ENCODE data around the gene EDC3.

Gene EDC3

DNA sequence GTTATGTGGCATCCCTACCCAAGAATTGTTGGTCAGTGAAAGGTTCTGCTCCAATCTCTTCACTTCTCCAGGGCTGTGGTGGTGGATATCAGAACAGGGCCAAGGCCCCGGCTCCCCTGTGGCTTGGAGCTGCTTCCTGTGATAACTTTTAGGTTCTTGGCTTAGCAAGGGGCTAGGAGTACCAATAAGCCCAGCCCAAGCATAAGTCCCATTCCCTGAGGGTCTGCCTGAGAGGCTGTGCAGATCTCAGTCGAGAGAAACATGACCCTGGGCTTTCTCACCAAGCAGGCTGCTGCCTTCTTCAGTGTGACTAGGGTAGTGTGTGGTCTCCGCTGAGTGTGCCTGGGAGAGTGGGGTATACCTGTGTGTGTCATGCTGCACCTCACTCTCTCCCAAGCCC is 73.1 kb downstream of the EDC3 start:
- no peak overlapping the region for H3K4me3 ChIP-seq (ENCODE audit: low read depth, low read length)
- TF ChIP-seq, protein P1, sequence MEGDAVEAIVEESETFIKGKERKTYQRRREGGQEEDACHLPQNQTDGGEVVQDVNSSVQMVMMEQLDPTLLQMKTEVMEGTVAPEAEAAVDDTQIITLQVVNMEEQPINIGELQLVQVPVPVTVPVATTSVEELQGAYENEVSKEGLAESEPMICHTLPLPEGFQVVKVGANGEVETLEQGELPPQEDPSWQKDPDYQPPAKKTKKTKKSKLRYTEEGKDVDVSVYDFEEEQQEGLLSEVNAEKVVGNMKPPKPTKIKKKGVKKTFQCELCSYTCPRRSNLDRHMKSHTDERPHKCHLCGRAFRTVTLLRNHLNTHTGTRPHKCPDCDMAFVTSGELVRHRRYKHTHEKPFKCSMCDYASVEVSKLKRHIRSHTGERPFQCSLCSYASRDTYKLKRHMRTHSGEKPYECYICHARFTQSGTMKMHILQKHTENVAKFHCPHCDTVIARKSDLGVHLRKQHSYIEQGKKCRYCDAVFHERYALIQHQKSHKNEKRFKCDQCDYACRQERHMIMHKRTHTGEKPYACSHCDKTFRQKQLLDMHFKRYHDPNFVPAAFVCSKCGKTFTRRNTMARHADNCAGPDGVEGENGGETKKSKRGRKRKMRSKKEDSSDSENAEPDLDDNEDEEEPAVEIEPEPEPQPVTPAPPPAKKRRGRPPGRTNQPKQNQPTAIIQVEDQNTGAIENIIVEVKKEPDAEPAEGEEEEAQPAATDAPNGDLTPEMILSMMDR (IDR thresholded peaks at IDR 0.05; ENCODE audit: low read depth, low read length, missing control alignments), result no peak
- no peak for DNase-seq (ENCODE audit: low read depth)
- in situ Hi-C loops (cut with HindIII; ENCODE audit: low sequenced_read_pairs), result no loop called here

DNA sequence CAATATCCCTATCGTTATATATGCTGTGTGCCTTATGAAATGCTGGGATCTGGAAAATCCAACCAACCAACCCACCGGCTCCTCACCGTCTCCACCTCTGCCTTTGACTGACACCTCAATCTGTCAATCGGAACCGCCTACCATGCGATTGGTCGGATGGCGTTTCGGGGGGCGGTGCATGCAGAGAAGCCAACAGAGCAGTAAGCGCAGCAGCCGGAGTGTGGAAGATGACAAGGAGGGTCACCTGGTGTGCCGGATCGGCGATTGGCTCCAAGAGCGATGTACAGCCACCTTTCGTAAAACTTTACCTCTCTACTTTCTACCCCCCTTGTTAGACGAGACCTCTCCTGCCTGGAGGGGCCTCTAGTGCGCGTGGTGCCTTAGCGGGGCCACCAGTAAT is 73.9 kb downstream of the EDC3 start:
- TF ChIP-seq, protein P1 (IDR thresholded peaks at IDR 0.05; ENCODE audit: low read depth, low read length, missing control alignments), result no peak
- DNase-seq (ENCODE audit: low read depth), result no peak
- H3K4me3 ChIP-seq (ENCODE audit: low read depth, low read length), result no peak overlapping the region
- in situ Hi-C loops (cut with HindIII; ENCODE audit: low sequenced_read_pairs), result no loop called here

DNA sequence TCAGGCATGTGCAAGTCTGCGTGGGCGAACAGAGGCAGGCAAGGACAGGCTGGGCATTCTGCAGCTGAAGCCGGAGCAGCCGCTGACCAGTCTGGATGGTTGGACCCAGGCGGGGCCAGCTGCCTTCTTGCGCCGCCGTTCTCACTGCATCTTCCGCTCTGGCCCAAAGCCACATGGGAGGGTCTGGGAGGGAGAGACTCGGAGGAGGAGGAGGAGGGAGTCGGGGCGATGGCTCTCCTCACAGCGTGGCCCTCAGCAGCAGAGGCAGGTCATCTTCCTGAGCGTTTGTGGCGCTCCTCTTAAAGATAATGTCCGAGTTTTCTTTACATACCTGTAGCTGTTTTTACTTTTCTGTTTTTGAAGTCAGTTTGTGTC is 74.3 kb downstream of the EDC3 start:
- H3K4me3 ChIP-seq (ENCODE audit: low read depth, low read length), result no peak overlapping the region
- TF ChIP-seq, protein P1 (IDR thresholded peaks at IDR 0.05; ENCODE audit: low read depth, low read length, missing control alignments), result no peak
- no peak for DNase-seq (ENCODE audit: low read depth)
- in situ Hi-C loops (cut with HindIII; ENCODE audit: low sequenced_read_pairs), result no loop called here

DNA sequence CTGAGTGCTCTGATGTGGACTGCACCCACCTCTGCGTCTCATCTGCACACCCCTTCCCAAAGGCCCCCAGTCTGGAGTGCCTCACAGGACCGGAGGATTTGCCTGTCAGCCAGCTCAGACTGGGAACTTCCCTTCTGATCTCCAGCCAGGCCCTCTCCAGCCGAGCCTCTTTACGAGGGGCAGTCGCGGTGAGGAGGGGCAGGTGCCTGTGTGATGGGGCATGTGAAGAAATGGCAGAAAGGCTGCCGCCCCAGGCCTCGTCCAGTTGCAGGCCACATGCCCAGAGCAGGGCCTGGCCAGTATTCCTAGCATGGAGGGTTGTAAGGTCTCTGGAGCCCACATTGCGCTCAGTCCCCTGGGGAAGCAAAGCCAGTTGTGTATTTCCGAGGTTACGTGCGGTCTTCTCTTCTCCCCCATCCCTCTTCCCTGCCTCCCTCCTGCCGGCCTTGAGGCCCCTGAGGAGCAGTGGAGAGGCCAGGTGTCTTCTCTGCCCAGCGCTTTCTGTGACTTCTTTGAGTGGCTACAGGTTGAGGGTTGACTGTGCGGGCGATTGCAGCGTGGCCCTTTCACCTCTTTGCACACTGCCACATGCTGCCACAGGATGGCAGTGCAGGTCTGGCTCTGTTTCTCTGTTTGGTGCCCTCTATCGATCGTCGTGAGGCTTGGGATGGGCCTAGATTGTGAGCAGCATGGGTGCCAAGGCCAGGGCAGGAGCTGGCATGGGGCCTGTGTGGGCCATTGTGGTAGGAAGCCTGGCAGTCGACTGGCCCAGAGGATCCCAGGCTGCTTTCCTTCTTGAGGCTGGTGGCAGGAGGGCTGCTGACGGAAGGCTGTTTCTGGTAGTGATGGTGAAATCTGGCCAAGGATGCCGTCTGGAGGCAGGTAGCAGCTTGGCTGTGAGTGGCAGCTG is 74.9 kb downstream of the EDC3 start:
- no peak for DNase-seq (ENCODE audit: low read depth)
- TF ChIP-seq, protein P1 (IDR thresholded peaks at IDR 0.05; ENCODE audit: low read depth, low read length, missing control alignments), result peak; percentile 98
- in situ Hi-C loops (cut with HindIII; ENCODE audit: low sequenced_read_pairs), result no loop called here
- H3K4me3 ChIP-seq (ENCODE audit: low read depth, low read length), result no peak overlapping the region

DNA sequence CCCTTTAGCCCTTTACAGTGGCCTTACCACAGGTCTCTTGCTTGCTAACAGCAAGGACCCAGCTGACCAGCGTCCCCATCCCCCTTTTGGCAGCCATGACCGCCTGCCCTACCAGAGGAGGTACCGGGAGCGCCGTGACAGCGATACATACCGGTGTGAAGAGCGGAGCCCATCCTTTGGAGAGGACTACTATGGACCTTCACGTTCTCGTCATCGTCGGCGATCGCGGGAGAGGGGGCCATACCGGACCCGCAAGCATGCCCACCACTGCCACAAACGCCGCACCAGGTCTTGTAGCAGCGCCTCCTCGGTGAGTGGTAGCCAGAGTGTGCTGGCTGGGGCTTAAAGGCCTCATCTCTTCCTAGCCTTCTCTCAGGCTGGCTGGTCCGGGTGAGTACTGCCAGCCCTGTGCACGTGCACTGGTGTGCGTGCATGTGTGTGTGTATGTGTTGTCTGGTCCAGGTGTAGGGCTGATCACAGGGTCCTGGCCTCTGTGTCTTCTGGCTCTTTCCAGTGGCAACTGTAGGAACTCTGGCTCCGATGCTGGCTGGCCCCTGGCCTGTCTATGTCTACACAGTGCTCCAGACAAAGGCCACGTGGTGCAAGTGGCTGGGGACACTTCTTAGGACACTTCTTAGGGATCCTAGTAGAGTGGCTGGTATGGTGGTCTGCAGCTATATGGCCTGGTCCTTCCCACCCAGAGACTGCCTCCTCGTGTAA is 75.7 kb downstream of the EDC3 start:
- TF ChIP-seq, protein P1 (IDR thresholded peaks at IDR 0.05; ENCODE audit: low read depth, low read length, missing control alignments), result no peak
- DNase-seq (ENCODE audit: low read depth), result no peak
- no peak overlapping the region for H3K4me3 ChIP-seq (ENCODE audit: low read depth, low read length)
- in situ Hi-C loops (cut with HindIII; ENCODE audit: low sequenced_read_pairs), result no loop called here

DNA sequence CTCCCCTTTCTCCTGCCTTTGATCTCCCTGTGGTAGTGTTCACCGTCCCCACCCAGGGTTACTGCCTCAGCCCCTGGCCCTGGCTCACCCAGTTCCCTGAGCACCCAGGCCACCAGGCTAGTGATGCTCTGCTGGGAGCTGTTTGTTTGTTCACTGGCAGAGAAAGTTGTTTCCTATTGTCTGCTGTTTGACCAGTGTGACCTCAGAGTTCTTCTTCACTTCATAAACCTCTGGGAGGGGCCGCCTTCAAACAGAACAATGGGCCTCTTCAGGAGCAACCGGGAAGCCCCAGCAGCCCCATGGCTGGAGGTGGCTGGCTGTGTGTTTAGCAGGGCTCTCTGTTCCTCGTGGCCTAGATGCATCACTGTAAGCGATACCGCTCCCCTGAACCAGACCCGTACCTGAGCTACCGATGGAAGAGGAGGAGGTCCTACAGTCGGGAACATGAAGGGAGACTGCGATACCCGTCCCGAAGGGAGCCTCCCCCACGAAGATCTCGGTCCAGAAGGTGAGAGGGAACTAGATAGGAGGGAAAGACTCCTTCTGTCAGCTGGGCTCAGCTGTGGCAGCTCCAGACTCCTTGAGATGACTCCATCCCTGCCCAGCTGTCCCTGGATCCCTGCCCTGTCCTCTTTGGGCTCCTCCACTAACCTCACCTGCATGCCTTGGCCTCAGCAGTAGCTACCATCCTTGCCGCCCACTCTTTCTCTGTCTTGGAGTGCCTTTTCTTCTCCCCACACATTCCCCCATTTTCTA is 76.8 kb downstream of the EDC3 start:
- no peak for DNase-seq (ENCODE audit: low read depth)
- in situ Hi-C loops (cut with HindIII; ENCODE audit: low sequenced_read_pairs), result no loop called here
- TF ChIP-seq, protein P1 (IDR thresholded peaks at IDR 0.05; ENCODE audit: low read depth, low read length, missing control alignments), result no peak
- no peak overlapping the region for H3K4me3 ChIP-seq (ENCODE audit: low read depth, low read length)

Data from astrocyte of the cerebellum (primary cell).